DND-41 (cell line): ENCODE data around the gene CDK13.

Experiments used
- ATAC-seq: fragments of 200-7000 bp; cut with Tn5 transposase; 3 replicates; pipeline ENCODE4 v1.9.1; 2021; ENCODE audit warnings: low read depth; ENCODE audit not compliant: insufficient read depth
- DNase-seq: peaks from one replicate; pipeline ENCODE4 v3.0.0-alpha.2; 2020
- H2AFZ ChIP-seq: 2 replicates; pipeline ENCODE4 v1.6.0; 2012; ENCODE audit warnings: low read depth, low read length
- H3K27ac ChIP-seq: 2 replicates; pipeline ENCODE4 v1.5.1; 2012; ENCODE audit warnings: low read length, inconsistent platforms
- H3K27me3 ChIP-seq: fragments of 200-600 bp; sonication (generic); 2 replicates; pipeline ENCODE4 v1.6.0; 2012; ENCODE audit warnings: low read length, mild to moderate bottlenecking, inconsistent platforms; ENCODE audit not compliant: insufficient read depth, poor library complexity
- H3K36me3 ChIP-seq: 2 replicates; pipeline ENCODE4 v1.5.1; 2012; ENCODE audit warnings: low read length, inconsistent platforms; ENCODE audit not compliant: insufficient read depth
- H3K4me1 ChIP-seq: 2 replicates; pipeline ENCODE4 v1.5.1; 2012; ENCODE audit warnings: mild to moderate bottlenecking, low read length; ENCODE audit not compliant: insufficient read depth
- H3K4me2 ChIP-seq: 2 replicates; pipeline ENCODE4 v1.6.0; 2012; ENCODE audit warnings: mild to moderate bottlenecking, moderate library complexity, low read length, inconsistent platforms; ENCODE audit not compliant: insufficient read depth
- H3K4me3 ChIP-seq, 2 experiments: fragments of 200-600 bp in 1 of 2; shearing (Covaris generic) in 1 of 2; 2 replicates each; pipeline ENCODE4 v1.5.1; 2012 to 2016; ENCODE audit warnings: inconsistent platforms in 2 of 2, low read length in 2 of 2, mild to moderate bottlenecking in 2 of 2, low read depth in 1 of 2, moderate library complexity in 1 of 2
- H3K79me2 ChIP-seq: 2 replicates; pipeline ENCODE4 v1.6.0; 2012; ENCODE audit warnings: low read length, inconsistent platforms; ENCODE audit not compliant: insufficient read depth
- H3K9ac ChIP-seq: 2 replicates; pipeline ENCODE4 v1.6.0; 2012; ENCODE audit warnings: low read depth, mild to moderate bottlenecking, inconsistent platforms, low read length, moderate library complexity
- H3K9me3 ChIP-seq: 2 replicates; pipeline ENCODE4 v1.5.1; 2012; ENCODE audit warnings: low read length, moderate library complexity, mild to moderate bottlenecking, inconsistent platforms; ENCODE audit not compliant: insufficient read depth, severe bottlenecking
- H4K20me1 ChIP-seq: 2 replicates; pipeline ENCODE4 v1.6.0; 2012; ENCODE audit warnings: low read length; ENCODE audit not compliant: insufficient read depth
- CTCF ChIP-seq: IDR thresholded peaks from 2 replicates; pipeline ENCODE4 v1.5.1; 2012; ENCODE audit warnings: borderline replicate concordance, low read length, moderate library complexity, mild to moderate bottlenecking; ENCODE audit not compliant: poor library complexity, severe bottlenecking; ENCODE audit errors: extremely low read depth
- EZH2 ChIP-seq: IDR thresholded peaks from 3 replicates; pipeline ENCODE4 v1.6.1; 2012; ENCODE audit warnings: borderline replicate concordance, low read depth, mild to moderate bottlenecking, moderate library complexity, low read length, inconsistent platforms; ENCODE audit not compliant: severe bottlenecking

The CDK13 gene

GRCh38 chr7:39973801-39974200 is 23.7 kb downstream of the CDK13 start:
- no peak overlapping the region for H2AFZ ChIP-seq
- no peak overlapping the region for H3K9ac ChIP-seq
- no peak overlapping the region for H3K27ac ChIP-seq
- no peaks in the 10 kb centered on the region for H3K36me3 ChIP-seq
- H3K27me3 ChIP-seq: no peaks in the 10 kb centered on the region
- peaks cover 14% of the 10 kb centered on the region for H3K4me1 ChIP-seq
- no peak for ATAC-seq
- no peaks in the 10 kb centered on the region for H3K9me3 ChIP-seq
- H3K4me3 ChIP-seq: no peak overlapping the region
- H3K79me2 ChIP-seq: peaks cover 99% of the 10 kb centered on the region
- no peak for TF ChIP-seq EZH2
- no peak for TF ChIP-seq CTCF
- H3K4me2 ChIP-seq: no peak overlapping the region
- peaks cover 58% of the 10 kb centered on the region; the same call in 1 of the 2 replicates for H4K20me1 ChIP-seq
- DNase-seq: no peak

GRCh38 chr7:39978230-39978934 is 28.3 kb downstream of the CDK13 start:
- Histone ChIP-seq H3K27me3 (no peaks in the 10 kb centered on the region), H3K36me3 (peaks cover 4% of the 10 kb centered on the region; the same call in 1 of the 2 replicates), H3K4me2 (no peak overlapping the region), H4K20me1 (peaks cover 40% of the 10 kb centered on the region; the same call in 1 of the 2 replicates), H2AFZ (no peak overlapping the region), H3K9ac (no peak overlapping the region), H3K9me3 (no peaks in the 10 kb centered on the region), H3K4me3 (no peak overlapping the region), H3K79me2 (peaks cover 86% of the 10 kb centered on the region), H3K27ac (no peak overlapping the region), H3K4me1 (peaks cover 20% of the 10 kb centered on the region)
- no peak for DNase-seq
- TF ChIP-seq EZH2: no peak
- peak; percentile 69 for ATAC-seq

GRCh38 chr7:39979406-39980073 is 29.5 kb downstream of the CDK13 start:
- no peaks in the 10 kb centered on the region for H3K9me3 ChIP-seq
- no peak overlapping the region for H3K9ac ChIP-seq
- H3K27me3 ChIP-seq: no peaks in the 10 kb centered on the region
- H4K20me1 ChIP-seq: peaks cover 42% of the 10 kb centered on the region; the same call in 1 of the 2 replicates
- H3K27ac ChIP-seq: no peak overlapping the region
- H3K4me2 ChIP-seq: no peak overlapping the region
- TF ChIP-seq EZH2 (no peak), CTCF (no peak)
- H3K79me2 ChIP-seq: peaks cover 86% of the 10 kb centered on the region
- no peak overlapping the region for H2AFZ ChIP-seq
- peak; percentile 77 for ATAC-seq
- peak; percentile 26 for DNase-seq
- peaks cover 20% of the 10 kb centered on the region for H3K4me1 ChIP-seq
- H3K36me3 ChIP-seq: peaks cover 7% of the 10 kb centered on the region; the same call in 1 of the 2 replicates
- H3K4me3 ChIP-seq: no peak overlapping the region

- Histone ChIP-seq H3K4me2 (no peak overlapping the region), H3K9ac (no peak overlapping the region), H3K9me3 (no peaks in the 10 kb centered on the region), H3K36me3 (peaks cover 19% of the 10 kb centered on the region), H4K20me1 (peaks cover 34% of the 10 kb centered on the region; the same call in 1 of the 2 replicates), H3K4me1 (no peaks in the 10 kb centered on the region; the same call in 1 of the 2 replicates), H3K79me2 (peaks cover 82% of the 10 kb centered on the region), H3K27me3 (no peaks in the 10 kb centered on the region), H3K27ac (no peak overlapping the region), H3K4me3 (no peak overlapping the region), H2AFZ (no peak overlapping the region)
- TF ChIP-seq CTCF (no peak), EZH2 (no peak)
- ATAC-seq (no peak), DNase-seq (no peak)
Measured at GRCh38 chr7:39985398-39985918, 35.4 kb downstream of the CDK13 start.
